GM21423 (cell line): ENCODE data around the gene TEKT2.

Source experiments
- ATAC-seq: cut with Tn5 transposase; IDR thresholded peaks from one replicate; pipeline ENCODE4 v1.9.1; 2021; ENCODE audit warnings: mild to moderate bottlenecking, moderate library complexity; ENCODE audit not compliant: unreplicated experiment

TEKT2 gene

DNA sequence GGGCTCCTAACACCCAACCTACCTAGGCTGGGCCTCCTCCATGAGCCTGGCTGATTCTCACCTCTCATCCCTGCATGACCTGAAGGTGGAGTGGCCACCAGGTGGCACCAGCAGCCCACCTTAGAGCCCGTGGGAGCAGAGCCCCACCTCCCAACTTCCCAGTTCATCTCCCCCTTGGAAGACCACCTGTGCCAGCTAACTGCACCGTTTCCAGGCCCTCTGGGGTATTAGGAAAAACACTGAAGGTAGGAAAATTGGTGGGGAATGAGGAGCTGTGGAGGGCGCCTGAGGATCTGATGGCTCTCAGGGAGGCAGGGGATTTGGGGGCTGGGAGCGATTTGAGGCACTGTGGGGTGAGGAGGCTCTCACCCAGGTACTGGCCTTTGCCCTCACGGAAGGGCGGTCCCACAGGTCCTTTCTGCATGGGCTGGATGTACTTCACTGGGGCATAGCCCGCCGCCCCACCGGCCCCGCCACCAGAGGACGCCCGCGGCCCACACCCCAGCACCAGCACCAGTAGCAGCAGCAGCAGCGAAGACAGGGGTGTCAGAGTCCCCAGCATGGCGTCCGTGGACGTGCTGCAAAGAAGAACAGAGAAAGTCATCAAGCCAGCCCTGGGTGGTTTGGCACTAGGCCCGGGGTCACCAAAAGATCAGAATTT, 15.9 kb downstream of the TEKT2 start:
- no peak for ATAC-seq

DNA sequence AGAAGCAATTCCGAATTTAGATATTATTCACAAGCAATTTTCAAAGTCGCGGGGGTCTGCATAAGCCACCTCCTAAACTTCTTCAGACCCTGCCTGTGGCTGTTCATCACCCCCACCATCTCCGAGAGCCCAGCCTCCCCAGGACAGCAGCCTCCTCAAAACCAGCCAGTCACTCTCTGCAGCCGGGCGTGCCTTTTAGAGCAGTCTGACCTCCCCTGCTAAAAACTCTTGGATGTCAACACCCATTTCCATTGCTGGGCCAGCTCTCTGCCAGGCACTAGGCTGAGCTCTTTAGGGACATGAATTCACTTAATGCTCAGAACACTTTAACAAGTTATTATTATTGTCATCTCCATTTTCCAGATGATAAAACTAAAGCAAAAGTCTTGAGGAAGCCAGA, 16.5 kb downstream of the TEKT2 start:
- no peak for ATAC-seq

DNA sequence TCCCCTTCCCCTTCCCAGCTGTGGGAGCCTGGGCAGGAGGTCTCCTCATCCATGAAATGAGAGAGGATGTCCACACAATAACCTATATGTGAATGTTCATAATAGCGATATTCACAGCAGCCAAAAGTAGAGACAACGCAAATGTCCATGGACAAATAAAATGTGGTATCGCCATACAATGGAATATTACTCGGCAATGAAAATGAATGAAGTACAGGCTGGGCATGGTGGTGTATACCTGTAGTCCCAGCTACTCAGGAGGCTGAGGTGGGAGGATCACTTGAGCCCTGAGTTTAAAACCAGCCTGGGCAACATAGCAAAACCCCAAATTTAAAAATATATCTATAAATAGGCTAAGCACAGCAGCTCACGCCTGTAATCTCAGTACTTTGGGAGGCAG, 17.7 kb downstream of the TEKT2 start:
- no peak for ATAC-seq

DNA sequence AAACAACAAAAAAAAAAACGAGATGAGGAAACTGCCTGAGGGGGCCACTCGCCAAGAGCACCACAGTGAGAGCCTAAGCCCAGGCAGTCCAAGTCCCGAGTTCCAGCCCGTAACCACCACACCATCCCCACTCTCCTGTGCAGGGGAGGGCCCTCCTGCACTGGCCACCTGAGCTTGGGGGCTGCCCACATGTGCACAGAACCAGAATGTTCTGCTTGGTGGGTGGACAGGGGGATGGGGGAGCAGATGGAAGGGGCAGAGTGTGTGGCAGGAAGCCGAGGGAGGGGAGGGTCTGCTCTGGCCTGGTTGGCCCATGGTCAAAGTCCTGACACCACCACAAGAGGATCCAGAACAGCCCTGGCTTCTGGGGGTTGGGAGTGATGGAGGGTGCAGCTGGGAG, 22.4 kb downstream of the TEKT2 start:
- no peak for ATAC-seq

DNA sequence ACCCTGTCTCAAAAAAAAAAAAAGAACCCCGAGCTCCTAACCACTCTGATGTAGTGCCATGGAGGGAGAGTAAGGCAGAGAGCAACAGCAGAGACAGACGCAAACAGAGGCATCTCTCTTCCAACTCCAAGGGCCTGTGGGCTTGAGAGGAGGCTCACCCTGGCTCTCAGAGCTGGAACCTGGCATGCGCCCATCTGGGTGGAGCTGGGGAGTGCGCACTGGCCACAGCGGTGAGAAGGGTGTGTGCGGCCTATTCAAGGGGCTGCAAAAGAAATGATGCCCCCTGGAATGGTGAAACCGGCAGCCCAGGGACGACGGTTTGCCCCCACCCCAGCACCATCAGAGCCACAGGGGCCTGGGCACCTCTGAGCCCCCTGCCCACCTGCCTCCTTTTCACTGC, 23.5 kb downstream of the TEKT2 start:
- ATAC-seq = no peak

DNA sequence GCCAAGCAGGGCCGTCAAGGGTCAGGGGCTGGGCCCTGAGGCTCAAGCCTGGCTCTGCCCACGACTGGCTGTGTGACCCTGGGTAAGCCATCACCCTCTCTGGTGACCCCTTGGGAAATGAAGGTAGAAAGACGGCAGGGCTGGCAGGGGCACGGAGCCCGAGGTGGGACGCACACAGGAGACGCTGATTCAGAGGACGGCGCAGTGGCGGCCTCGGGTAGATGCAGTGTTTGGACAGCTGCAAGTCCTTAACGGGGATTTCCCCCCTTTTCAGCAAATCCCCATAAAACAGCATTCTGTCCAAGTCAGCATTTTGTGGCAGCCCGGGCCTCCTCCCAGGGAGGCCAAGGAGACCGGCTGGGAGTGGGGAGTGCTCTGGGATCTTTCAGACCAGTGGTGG, 24.4 kb downstream of the TEKT2 start:
- ATAC-seq = no peak

DNA sequence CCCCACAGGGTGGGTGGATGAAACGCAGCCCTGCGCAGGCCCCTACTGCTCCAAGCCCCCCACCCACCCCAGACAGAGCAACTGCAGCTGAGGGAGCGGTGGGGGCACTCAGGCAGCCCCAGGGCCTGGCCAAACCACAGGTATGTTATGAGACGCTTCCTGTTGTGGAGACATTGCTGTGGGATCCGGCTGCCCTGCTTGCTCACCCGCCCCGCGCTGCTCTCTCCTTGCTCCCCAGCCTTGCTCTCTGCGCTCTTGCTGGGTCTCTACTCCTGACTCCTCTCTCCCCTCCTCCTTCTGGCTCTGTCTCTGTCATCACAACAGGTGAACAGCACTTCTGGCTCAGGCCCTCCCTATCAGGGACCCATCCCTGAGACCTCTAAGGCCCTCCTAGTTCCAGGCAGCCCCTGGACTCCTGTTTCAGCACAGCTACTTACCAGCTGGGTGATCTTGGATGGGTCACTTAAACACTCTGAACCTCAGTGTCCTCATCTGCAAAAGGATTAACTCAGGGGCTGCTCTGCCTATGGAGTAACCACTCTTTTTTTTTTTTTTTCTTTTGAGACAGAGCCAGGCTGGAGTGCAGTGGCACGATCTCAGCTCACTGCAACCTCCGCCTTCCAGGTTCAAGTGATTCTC, 25.3 kb downstream of the TEKT2 start:
- no peak for ATAC-seq

DNA sequence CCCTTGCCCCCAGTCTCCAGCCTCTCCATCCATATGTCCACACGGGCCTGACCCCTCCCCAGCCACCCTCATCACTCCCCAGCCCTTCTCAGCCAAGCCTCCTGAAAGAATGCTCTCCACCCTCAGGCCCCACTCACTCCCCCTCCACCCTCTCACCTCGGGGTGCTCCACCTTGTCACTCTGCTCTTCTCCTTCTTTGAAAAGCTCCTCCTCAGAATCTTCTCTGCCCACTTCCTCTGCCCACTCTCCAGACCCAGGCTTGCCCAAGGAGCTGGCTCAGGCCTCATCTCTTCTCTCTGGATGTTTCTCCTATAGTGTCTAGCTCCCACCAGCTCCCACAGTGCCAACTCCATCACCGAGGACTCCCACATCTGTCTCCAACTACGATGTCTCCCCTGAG, 27.3 kb downstream of the TEKT2 start:
- ATAC-seq = no peak

DNA sequence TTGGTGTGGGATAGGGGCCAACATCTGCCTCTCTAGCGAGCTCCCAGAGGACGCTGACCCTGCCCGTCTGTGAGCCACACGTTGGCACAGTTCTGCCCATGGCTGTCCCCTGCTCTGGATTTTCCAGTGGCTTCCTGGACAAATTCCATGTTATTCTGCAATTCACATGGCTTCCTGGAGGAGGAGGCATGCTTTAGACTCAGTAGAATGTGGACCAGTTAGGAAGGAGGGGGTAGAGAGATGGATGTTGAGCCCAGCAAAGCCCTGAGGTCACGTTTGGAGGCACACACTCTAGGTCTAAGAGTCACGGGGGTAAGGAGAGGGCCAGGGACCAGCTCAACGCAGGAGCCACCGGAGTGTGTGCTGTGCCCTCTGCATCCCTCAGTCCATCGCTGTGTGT, 28.9 kb downstream of the TEKT2 start:
- ATAC-seq = no peak

DNA sequence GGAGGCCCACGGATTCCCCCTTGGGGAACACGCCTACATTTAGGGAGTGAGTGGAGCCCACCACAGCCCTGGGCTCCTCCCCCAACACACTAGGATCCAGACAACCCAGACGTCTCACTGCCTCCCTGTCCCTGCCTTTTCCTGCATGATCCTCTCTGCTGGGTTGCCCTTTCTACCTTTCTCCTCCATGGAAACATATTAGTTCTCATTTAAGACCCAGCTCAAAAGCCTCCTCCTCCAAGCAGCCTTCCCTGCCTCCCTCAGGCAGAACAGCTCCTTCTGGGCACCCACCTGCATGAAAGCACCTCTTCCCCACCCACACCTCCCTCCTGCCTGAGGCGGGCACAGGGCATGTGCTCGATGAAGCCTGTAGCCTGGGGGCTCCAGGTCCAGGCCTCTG, 30.5 kb downstream of the TEKT2 start:
- no peak for ATAC-seq

DNA sequence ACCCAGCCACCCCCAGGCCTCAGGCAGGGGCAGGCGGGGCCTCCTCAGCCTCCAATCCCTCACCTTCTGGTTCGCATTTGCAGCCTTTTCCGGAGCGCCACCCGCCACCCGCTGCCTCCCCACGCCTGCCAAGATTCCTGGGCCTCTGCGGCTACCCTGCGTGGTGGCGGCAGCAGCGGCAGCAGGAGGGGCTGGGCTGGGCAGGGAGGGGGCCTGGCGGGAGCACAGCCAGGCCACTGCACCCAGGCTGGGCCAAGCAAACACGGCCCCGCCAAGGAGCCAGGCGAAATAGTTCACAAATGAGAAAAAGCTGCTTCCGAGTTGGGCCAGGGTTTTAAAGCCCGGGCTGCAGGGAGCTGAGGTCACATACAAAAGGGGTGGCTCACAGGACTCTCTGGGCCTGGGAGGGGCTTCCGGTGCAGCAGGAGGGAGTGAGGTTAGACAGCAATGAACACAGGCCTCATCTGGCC, 31.3 kb downstream of the TEKT2 start:
- ATAC-seq = no peak

DNA sequence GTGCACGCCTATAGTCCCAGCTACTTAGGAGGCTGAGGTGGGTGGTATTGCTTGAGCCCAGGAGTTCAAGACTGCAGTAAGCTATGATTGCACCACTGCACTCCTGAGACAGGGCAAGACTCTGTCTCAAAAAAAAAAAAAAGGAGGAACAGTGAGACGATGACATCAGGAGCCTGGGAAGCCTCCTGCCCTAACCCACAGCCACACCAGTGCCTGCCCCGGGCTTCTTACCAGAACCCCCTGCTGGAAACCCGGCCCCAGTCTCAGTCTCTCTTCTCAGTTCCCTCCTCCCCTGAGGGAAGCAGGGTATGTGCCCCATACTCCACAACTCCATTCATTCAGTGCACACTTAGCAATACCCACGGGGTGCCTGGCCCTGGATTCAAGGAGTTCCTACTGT, 32.0 kb downstream of the TEKT2 start:
- no peak for ATAC-seq

DNA sequence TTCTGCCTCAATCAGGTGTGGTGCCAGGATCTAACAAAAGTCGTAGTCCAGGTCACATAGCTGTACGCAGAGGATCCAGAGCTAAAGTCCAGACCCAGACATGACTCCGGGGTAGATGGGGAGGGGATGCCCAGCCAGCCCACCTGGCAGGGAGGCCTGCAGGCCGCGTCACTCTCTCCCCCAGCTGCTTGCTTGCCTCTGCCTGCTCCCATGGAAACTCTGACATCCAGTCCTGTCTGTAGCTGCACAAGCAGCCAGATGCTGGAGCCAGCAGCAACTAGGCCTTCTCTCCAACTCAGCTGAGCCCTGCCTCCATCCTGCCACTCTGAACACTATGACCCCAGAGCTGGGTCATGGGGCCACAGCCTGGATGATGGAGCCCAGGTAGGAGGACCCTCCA, 33.0 kb downstream of the TEKT2 start:
- ATAC-seq = no peak

DNA sequence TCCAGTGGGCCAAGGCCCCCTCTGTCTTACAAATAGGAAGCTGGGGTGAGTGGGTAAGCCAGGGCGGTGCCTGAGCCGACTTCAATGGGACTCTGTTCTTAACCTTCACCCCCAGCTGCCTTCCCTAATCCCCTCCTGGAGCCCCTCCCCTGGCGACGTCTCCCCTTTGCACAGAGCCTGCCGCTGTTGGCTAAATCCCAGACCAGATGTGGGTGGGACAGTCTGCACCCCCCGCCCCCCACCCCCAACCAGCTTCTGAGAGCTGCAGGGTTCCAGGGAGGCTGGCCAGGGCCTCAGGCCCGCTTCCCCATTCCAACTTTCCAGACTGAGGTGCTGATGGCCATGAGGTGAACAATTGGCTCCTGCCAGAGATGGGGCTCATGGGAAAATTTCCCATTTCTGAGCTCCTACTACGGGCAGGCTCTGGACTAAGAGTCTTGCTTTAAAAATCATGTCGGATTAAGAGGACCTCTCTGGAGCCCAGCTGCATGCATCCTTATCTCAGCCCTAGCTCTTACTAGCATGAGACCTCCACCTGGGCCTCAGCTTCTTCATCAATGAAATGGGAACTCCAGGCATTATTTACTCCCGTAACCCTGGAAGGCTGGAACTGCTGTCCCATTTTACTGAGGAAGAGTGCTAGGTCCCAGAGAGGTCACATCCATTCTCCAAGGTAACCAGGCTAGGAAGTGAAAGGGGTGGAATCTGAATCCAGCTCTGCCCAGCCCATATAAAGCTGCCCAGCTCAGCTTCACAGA, 34.7 kb downstream of the TEKT2 start:
- no peak for ATAC-seq

DNA sequence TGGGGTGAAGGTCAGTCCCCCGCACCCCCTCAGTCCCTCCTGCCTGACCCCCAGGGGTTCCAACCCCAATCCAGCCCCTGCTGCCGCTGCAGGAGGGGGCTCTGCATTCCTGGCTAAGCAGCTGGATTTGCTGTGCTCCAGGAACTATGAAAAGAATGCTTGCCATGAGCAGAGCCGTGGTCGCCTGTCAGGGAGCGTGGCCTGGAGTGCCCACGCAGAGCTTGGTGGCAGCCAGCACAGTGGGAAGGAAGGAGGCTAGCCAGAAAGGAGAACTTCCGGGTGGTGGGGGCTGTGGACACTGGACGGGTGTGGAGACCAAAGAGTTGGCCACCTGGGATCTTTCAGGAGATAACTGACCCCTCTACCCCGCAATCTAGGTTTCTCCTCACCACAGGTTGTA, 35.6 kb downstream of the TEKT2 start:
- no peak for ATAC-seq

DNA sequence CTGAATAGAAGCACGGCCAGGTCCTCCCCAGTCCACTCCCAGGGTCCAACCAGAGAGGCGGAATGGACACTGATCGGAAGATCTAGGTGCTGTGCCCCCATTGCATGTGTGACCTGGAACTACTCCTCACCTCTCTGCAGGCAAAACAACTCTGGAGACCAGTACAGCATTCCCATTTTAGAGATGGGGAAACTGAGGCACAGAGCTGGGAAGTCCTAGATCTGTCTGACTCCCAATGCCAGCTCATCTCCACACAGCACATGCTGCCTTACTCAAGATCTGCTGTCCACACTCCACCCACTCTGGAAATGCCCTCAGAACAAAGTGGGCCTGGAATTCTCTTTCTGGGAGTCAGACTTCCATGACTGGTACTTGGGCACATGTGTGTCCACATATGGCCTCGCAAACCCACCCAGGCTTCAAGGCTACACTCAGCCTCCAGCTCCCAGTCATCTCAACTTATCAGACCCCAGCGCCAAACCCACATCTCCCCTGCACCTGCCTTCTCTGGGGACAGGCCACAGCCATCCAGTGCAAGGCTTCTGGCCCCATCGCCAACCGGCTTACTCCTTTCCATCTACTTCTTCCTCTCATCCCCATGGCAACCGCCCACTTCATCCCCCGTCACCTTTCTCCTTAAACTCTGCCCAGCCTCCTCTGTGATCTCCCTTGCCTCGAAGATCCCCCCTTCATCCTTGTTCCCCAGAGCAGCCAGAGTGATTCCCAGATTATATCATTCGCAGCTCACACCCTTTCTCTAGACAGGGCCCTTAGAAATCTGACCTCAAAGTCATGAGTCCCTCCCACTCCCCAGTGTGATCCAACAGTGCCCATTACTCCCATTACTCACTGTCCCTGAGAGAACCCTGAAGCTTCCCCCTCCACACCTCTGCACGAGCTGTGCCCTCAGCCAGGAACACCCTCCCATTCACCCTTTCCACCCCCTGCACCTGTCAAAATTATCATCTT, 38.5 kb downstream of the TEKT2 start:
- ATAC-seq = no peak

DNA sequence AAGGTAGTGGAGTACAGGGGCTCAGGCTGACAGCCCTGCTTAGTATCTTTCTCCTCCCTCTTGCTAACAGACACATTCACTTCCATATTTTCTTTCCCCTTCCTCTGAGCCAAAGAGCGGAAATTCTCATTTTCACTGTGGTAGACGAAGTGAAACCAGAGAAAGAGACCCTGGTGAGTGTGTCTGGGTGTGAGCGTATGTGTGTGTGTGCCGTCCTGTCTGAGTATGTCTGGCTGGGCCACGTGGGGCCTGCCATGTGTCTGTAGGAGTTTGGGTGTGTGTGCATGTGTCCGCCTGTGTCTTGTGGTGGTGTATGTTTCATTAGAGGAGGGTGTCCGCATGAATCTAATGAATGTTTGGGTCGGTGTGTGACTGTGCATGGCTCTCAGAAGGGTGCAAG, 39.5 kb downstream of the TEKT2 start:
- no peak for ATAC-seq

DNA sequence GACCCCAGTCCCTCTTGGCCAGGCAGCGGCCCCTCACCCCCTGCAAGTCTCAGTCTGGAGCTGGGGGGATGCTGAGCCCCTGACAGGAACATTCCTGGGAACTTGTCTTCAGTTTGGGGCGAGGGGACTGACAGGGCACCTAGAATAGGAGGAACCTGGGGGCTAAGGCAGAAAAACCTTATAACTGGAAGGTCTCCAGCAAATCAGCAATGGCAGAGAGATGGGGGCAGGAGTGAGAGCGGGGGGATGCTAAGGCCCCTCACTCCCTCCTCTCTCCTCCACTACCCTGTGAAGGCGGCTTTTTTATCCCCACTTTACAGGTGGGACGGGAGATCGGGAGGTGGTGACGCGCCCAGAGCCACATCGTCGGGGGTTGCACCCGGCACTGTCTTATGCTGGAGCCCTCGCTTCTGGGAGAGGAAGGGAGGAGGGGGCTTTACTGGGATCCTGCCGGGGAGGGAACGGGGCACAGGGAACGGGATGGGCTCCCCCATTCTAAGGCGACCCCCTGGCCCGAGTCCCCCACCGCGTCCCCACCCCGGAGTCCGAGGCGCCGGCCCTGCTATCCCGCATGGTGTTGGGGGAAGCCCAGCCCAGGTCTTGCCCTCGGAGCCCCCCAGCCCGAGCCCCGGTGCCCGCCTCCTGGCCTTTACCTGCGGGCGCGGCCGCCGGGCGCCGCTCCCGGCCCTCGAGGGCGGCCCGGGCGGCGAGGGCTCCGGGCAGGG, 40.7 kb downstream of the TEKT2 start:
- no peak for ATAC-seq

DNA sequence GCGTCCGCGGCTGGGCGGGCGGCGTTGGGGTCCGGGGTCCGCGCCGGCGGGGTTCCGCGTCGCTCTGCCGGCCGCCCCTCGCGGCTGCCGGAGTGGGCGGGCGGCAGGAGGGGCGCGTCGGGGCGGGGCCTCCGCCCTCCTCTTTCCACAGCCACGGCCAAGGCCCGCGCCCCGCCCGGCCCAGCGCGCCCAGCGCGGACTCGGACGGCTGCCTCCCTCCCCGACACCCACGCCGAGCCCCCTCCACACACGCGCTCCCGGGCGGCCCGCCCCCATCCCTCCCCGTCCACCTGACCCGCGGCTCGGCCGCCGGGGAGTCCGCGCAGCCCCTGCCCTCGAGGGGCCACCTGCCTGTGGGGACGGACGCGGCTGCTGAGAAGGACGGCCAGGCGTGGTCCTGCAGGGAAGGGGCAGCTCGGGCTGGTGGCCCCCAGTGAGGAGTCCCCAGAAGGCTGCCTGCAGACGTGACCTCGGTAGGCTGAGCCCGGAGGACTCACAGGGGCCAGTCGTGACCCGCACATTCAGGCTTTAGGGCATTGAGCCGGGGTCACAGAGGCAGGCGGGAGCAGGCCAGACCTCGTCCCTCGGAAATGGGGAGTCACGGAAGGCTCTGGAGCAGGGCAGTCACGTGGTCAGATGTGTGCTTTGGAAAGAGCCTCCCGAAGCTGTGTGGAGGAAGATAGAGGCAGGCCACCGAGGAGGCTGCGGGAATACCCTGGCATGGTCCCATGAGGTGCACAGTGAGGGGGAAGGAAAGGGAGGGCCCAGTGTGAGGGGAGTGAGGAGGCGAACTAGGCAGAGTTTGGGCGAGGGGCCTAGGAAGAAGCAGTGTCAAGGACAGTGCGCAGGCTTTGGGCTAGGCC, 41.5 kb downstream of the TEKT2 start, which contains the start of gene COL8A2:
Gene COL8A2, minus strand, starts transcription at position 94 of the 863 bp plus-strand sequence. CDS start 24,980 bp downstream, outside the sequence.
- no peak for ATAC-seq
